ENCODE measurements around the gene S100A6.

The S100A6 gene

GRCh38 chr1:153544453-153545066, 8.8 kb upstream of the S100A6 start:
- no peak for DNase-seq

- DNase-seq = no peak
Observed at GRCh38 chr1:153543736-153544135, 7.9 kb upstream of the S100A6 start.

- no peak for DNase-seq
Observed at GRCh38 chr1:153542956-153543711, 7.3 kb upstream of the S100A6 start.

GRCh38 chr1:153541641-153542590, 6.1 kb upstream of the S100A6 start:
- no peak for DNase-seq

- DNase-seq = peak; percentile 75
Observed at GRCh38 chr1:153540394-153541361, 4.9 kb upstream of the S100A6 start, which contains the start of gene S100A5. Gene S100A5 (minus strand): TSS chr1:153540934. CDS start chr1:153540191, 743 bp downstream.

- no peak for DNase-seq
Observed at GRCh38 chr1:153539395-153540093, 3.8 kb upstream of the S100A6 start.

GRCh38 chr1:153538315-153538821, 2.6 kb upstream of the S100A6 start:
- DNase-seq = no peak

- no peak for DNase-seq
Observed at GRCh38 chr1:153537376-153537730, 1.6 kb upstream of the S100A6 start.

GRCh38 chr1:153536671-153537375, 1.0 kb upstream of the S100A6 start:
- DNase-seq = peak; percentile 56

GRCh38 chr1:153536012-153536670, 350 bp upstream of the S100A6 start:
- DNase-seq = peak; percentile 81

- no peak for DNase-seq
Observed at GRCh38 chr1:153534925-153535241, 908 bp downstream of the S100A6 start.

GRCh38 chr1:153534226-153534924, 1.4 kb downstream of the S100A6 start:
- DNase-seq = no peak

- DNase-seq = peak; percentile 42
Observed at GRCh38 chr1:153533689-153534201, 2.0 kb downstream of the S100A6 start.

GRCh38 chr1:153532769-153533599, 2.8 kb downstream of the S100A6 start:
- DNase-seq = peak; percentile 69

GRCh38 chr1:153532181-153532580, 3.6 kb downstream of the S100A6 start:
- DNase-seq = no peak

- DNase-seq = no peak
Observed at GRCh38 chr1:153531638-153532037, 4.2 kb downstream of the S100A6 start.

- DNase-seq = no peak
Observed at GRCh38 chr1:153527683-153528040, 8.1 kb downstream of the S100A6 start.

GRCh38 chr1:153527023-153527682, 8.6 kb downstream of the S100A6 start:
- DNase-seq = no peak
